Prostate gland (tissue), 2 donors: ENCODE measurements around the gene AGPAT2. TPM values are rescaled to one million over a fixed set of nuclear protein-coding genes. Genes with fewer than 3 reads are reported as not detected.
A peak's percentile ranks its signal among the peaks of the same experiment; 100 is the strongest.

Source experiments
- DNase-seq: peaks from one replicate; pipeline ENCODE4 v3.0.0-alpha.2; 2019; ENCODE audit warnings: low spot score
- H3K27ac ChIP-seq, 2 donors: fragments of 200-600 bp; sonication (generic); 2 replicates each; pipeline ENCODE4 v1.5.1; 2017 to 2019
- H3K27me3 ChIP-seq: fragments of 200-600 bp; sonication (generic); replicated peaks from 2 replicates; pipeline ENCODE4 v1.5.1; 2019; ENCODE audit not compliant: insufficient read depth
- H3K36me3 ChIP-seq, 2 donors: fragments of 200-600 bp; sonication (generic); 1 replicate in 1 of 2; 2 replicates in 1 of 2; pipeline versions ENCODE4 v1.5.1 to v1.8.1; 2017 to 2019
- H3K4me1 ChIP-seq: fragments of 200-600 bp; sonication (generic); replicated peaks from 2 replicates; pipeline ENCODE4 v1.5.1; 2019
- H3K4me3 ChIP-seq, 2 donors: fragments of 200-600 bp; sonication (generic); 2 replicates each; pipeline ENCODE4 v1.5.1; 2017 to 2019
- H3K9me3 ChIP-seq: fragments of 200-600 bp; sonication (generic); 2 replicates; pipeline ENCODE4 v1.5.1; 2017
- POLR2A ChIP-seq: fragments of 450-650 bp; IDR thresholded peaks from one replicate; pipeline ENCODE4 v1.6.1; 2016; ENCODE audit warnings: antibody characterized with exemption, mild to moderate bottlenecking
- POLR2AphosphoS5 ChIP-seq: sonication (generic); formaldehyde crosslinking; IDR thresholded peaks from one replicate; pipeline ENCODE4 v1.6.1; 2017; ENCODE audit warnings: antibody characterized with exemption
- WGBS: methylation state at CpG from one replicate; pipeline ENCODE4 v1.1.5; 2018; 5-methylcytosine and 5-hydroxymethylcytosine counted together
- intact Hi-C: fragments of 100-400 bp; cut with DNase I; formaldehyde crosslinking; loops from one replicate; pipeline ENCODE4 v1.14.2; 2022
- total RNA-seq, 2 donors: library from RNA; depleted of rRNA; stranded (reverse); fragments of >200 nt; gene quantifications; one replicate each; pipeline ENCODE4 v1.1.0, GENCODE V29; 2016
- TF ChIP-seq, protein P1 (sequence below), 4 experiments: fragments of 200-600 bp in 2 of 4; fragments of 450-650 bp in 2 of 4; sonication (generic) in 2 of 4; IDR thresholded peaks; 1 replicate in 3 of 4; 2 replicates in 1 of 4; pipeline ENCODE4 v1.5.1; 2016 to 2019; ENCODE audit warnings: antibody characterized with exemption in 4 of 4, mild to moderate bottlenecking in 2 of 4, moderate library complexity in 2 of 4

The AGPAT2 gene
- total RNA-seq, 2 donors from 2014 or later, result 44.9 to 50.0 TPM

DNA sequence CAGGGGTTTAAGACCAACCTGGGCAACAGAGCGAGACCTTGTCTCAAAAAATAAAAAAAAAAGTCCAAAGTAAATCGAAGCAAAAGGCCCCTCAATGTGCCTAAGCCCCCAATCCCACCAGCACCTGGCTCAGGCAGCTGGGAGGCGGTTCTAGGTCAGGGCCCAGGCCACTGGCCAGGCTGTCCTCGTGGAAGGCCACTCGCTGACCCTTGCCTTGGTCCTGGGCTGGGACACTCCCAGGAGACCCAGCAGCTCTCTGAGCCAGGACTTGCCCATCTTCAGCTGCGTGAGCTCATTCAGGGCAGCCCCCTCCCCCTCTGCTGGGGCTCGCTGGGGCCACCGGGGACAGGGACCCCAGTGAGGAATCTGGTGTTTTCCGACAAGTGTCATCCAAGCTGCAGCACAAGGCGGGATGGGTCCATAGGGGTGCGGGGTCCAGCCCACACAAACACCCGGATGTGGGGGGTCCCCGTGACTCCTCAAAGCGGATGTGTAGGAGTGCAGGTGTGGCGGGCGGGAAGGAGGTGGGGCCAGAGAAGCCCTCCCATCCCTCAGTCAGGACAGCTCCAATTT, 4.0 kb downstream of the AGPAT2 start:
- intact Hi-C loops, result no loop called here
- Histone ChIP-seq H3K4me3 (no peak overlapping the region), H3K27ac (no peak overlapping the region), H3K4me1 (peaks cover 20% of the 10 kb centered on the region), H3K9me3 (no peaks in the 10 kb centered on the region), H3K27me3 (no peaks in the 10 kb centered on the region), H3K36me3 (no peaks in the 10 kb centered on the region)
- DNase-seq, result no peak
- WGBS, result 89% methylated on average over 16 of the region's 16 CpGs
- TF ChIP-seq POLR2A, result no peak

DNA sequence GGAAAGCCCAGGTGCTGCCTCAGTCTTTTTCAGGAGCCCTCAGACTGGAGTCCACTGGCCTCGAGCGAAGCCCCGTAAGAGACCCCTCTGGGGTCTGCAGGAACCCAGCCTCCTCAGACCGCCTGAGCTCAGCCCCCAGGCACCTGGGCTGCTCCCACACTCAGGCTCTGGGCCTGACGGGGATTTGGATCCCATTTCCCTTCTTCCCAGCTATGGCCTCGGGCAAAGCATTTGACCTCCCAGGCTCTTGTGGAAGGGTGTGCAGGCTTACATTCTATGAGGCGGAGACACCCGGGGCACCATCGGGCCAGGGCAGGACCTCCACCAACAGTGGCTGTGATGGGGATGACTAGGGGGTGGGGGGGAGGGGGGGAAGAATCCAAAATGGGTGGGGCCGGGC, 4.5 kb downstream of the AGPAT2 start:
- intact Hi-C loops, result no loop called here

DNA sequence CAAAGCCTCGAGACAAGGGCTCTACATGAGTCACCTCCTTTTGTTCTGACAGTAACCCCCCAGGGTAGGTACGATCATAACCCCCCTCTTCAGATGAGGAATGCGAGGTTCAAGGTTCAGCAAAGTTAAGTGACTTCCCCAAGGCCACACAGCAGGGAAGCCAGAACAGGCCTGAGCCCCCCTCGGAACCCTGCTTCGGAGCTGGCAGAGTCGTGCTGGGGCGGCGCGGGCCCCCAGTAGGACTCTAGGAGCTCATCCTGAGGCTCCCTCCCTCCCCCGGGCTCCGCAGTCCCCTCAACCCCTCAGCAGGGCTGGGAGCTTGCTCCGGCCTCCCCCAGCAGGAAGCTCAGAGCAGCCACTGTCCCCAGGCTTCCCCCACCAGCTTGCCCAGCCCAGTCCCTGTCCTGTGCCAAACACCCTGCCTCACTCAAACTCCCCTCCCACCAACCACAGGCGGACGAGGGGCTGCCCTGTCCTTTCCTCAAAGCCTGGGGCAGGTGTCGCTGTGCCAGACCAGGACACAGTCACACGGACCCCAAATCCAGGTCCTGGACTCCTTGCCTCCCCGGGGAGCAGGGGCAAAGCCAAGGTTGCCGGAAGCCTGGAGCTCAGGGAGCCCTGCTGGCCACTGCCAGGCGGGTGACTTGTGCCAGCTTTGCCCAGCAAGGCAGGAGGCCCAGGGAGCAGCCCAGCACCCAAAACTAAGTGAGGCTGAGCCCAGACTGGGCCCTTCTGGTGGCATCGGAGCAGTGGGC, 5.1 kb downstream of the AGPAT2 start:
- Histone ChIP-seq H3K4me1 (peaks cover 20% of the 10 kb centered on the region), H3K27ac (no peak overlapping the region), H3K27me3 (no peaks in the 10 kb centered on the region), H3K4me3 (no peak overlapping the region), H3K36me3 (no peaks in the 10 kb centered on the region), H3K9me3 (no peaks in the 10 kb centered on the region)
- TF ChIP-seq, protein P1, sequence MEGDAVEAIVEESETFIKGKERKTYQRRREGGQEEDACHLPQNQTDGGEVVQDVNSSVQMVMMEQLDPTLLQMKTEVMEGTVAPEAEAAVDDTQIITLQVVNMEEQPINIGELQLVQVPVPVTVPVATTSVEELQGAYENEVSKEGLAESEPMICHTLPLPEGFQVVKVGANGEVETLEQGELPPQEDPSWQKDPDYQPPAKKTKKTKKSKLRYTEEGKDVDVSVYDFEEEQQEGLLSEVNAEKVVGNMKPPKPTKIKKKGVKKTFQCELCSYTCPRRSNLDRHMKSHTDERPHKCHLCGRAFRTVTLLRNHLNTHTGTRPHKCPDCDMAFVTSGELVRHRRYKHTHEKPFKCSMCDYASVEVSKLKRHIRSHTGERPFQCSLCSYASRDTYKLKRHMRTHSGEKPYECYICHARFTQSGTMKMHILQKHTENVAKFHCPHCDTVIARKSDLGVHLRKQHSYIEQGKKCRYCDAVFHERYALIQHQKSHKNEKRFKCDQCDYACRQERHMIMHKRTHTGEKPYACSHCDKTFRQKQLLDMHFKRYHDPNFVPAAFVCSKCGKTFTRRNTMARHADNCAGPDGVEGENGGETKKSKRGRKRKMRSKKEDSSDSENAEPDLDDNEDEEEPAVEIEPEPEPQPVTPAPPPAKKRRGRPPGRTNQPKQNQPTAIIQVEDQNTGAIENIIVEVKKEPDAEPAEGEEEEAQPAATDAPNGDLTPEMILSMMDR (IDR thresholded peaks at IDR 0.05), result no peak
- TF ChIP-seq POLR2A, result no peak
- TF ChIP-seq POLR2AphosphoS5, result no peak
- 90% methylated on average over 19 of the region's 20 CpGs for WGBS
- DNase-seq, result no peak
- intact Hi-C loops, result no loop called here

More for the DNA sequence above, 4.5 kb downstream of the AGPAT2 start:
- Histone ChIP-seq H3K4me3 (no peak overlapping the region), H3K27me3 (no peaks in the 10 kb centered on the region), H3K9me3 (no peaks in the 10 kb centered on the region), H3K27ac (no peak overlapping the region), H3K36me3 (no peaks in the 10 kb centered on the region), H3K4me1 (peaks cover 20% of the 10 kb centered on the region)
- 97% methylated on average over 7 of the region's 10 CpGs for WGBS
- DNase-seq, result no peak
- TF ChIP-seq, protein P1 (IDR thresholded peaks at IDR 0.05), result no peak
- TF ChIP-seq POLR2AphosphoS5, result no peak
- no peak for TF ChIP-seq POLR2A

DNA sequence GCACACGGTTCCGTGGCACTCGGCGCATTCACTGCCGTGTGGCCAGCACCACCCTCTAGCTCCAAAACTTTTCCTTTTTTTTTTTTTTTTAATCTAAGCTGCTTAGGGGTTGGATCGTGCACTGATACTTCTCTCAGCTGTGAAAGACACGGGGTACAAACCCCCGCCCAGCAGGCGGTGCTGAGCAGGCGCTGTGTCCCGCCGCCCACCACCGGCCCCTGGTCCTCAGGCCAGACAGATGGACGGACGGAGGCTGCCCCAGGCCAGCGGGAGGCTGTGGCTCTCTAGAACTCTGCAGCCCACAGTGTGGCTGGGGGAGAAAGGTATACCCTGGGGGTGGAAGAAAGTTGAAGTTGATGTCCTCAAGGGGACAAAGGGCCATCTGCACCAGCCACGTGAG, 6.2 kb downstream of the AGPAT2 start:
- H3K4me3 ChIP-seq, result no peak overlapping the region
- H3K9me3 ChIP-seq, result no peaks in the 10 kb centered on the region
- intact Hi-C loops, result no loop called here
- DNase-seq, result no peak
- H3K4me1 ChIP-seq, result peaks cover 16% of the 10 kb centered on the region
- TF ChIP-seq, protein P1 (IDR thresholded peaks at IDR 0.05), result no peak
- TF ChIP-seq POLR2AphosphoS5 (no peak), POLR2A (no peak)
- no peaks in the 10 kb centered on the region for H3K27me3 ChIP-seq
- H3K27ac ChIP-seq, result no peak overlapping the region
- 95% methylated on average over 17 of the region's 17 CpGs for WGBS
- H3K36me3 ChIP-seq, result peaks cover 0 to 8% of the 10 kb centered on the region in 2 donors

DNA sequence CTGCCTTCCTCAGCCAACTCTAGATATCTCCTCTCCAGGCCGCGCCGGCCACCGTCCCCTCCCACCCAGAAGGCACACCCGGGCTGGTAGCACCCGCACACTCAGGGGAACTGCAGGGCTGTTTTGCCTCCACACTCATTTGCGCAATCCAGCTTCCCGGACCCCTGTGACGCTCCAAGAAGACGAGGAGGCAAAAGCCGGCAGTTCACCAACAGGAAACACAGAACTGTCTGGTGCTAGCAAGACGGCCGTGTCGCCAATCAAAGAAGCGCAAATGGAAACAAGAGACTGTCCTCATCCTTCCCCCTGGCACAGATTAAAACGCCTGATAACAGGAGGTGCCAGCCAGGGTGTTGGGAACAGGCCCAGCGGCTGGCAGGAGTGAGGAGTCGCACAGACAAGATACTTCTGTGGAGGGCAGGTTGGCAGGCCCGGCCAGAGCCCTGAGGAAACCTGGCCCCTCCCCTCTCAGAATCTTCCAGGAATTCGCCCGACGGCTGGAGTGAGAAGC, 7.8 kb downstream of the AGPAT2 start:
- TF ChIP-seq, protein P1 (IDR thresholded peaks at IDR 0.05), result no peak
- TF ChIP-seq POLR2A, result no peak
- peak; percentile 76 for TF ChIP-seq POLR2AphosphoS5
- Histone ChIP-seq H3K27me3 (no peaks in the 10 kb centered on the region), H3K36me3 (peaks cover 0 to 8% of the 10 kb centered on the region in 2 donors), H3K4me3 (no peak overlapping the region), H3K27ac (peak overlapping the region; percentile 32 to 38), H3K9me3 (no peaks in the 10 kb centered on the region), H3K4me1 (peaks cover 10% of the 10 kb centered on the region)
- peak; percentile 76 for DNase-seq
- intact Hi-C loops, result no loop called here
- WGBS, result 34% methylated on average over 22 of the region's 22 CpGs
